Measurements from ENCODE around the gene TRAF2. TPM values are rescaled to one million over a fixed set of nuclear protein-coding genes. Genes with fewer than 3 reads are reported as not detected.
"Not testable (repeated sequence)": the region's sequence is repeated elsewhere in the genome, so short reads cannot be mapped to it uniquely, and the experiment has no call there.

Gene TRAF2
- total RNA-seq, 2 experiments from 2014 or later: 40.0 to 41.4 TPM

DNA sequence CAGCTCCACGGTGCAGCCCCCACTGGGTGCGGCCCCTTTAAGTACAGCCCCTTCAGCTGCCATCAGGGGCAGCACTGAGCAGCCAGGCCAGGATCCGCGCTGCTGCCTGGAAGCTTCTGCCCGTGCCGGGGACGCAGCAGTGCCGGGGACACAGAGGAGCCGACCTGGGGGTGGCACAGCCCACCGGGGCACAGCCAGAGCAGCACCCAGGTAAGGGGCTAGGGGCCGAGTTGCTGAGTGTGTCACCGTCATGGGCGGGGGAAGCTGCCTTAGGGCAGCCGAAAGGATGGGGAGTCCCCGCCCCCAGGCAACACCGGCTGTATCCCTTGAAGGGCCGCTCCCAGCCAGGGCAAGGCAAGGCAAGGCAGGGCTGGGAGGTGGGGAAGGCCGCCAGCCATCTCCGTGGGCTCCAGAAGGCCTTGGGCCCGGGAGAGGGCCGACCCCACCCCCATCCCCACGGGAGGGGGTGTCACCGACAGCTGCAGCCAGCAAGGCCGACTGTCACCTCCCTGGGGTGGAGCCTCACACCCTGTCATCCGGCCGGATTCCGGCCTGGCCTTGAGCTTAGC lies 43.9 kb upstream of the TRAF2 start, which contains the start of gene AJM1:
AJM1 (plus strand) TSS at position 99 of the 569 bp plus-strand sequence. CDS start 1,937 bp downstream, outside the sequence.
- not testable (repeated sequence) for H3K36me3 Mint-ChIP-seq, H3K9me3 Mint-ChIP-seq
- peaks cover 11% of the 10 kb centered on the region for H3K27me3 Mint-ChIP-seq
- H3K4me1 Mint-ChIP-seq (ENCODE audit: low read depth): peaks cover 22% of the 10 kb centered on the region
- ChIA-PET CTCF (interaction anchor here (0.7 to 4.3 kb wide), 43 partner anchors 10 to 359 kb away, joined by 3 to 56 read pairs (median 5); partner anchors contain the start of genes ABCA2, C8G, CLIC3 and EDF1), POLR2A (interaction anchor here (1.2 to 1.7 kb wide), 3 partner anchors 35 to 102 kb away, joined by 3 to 7 read pairs (median 3); partner anchors contain the start of genes C8G and FBXW5)
- peak within 1 kb of the TSS; percentile 73 for H3K4me3 Mint-ChIP-seq
- peak; percentile 86 for DNase-seq
- intact Hi-C loops (cut with micrococcal nuclease): loop anchor here (2.0 to 5.0 kb wide), 3 partner anchors 35 to 102 kb away; partner anchors contain the start of genes C8G, FBXW5, RABL6 and TMEM141
- H3K27ac Mint-ChIP-seq: peak within 1 kb of the TSS; percentile 33

DNA sequence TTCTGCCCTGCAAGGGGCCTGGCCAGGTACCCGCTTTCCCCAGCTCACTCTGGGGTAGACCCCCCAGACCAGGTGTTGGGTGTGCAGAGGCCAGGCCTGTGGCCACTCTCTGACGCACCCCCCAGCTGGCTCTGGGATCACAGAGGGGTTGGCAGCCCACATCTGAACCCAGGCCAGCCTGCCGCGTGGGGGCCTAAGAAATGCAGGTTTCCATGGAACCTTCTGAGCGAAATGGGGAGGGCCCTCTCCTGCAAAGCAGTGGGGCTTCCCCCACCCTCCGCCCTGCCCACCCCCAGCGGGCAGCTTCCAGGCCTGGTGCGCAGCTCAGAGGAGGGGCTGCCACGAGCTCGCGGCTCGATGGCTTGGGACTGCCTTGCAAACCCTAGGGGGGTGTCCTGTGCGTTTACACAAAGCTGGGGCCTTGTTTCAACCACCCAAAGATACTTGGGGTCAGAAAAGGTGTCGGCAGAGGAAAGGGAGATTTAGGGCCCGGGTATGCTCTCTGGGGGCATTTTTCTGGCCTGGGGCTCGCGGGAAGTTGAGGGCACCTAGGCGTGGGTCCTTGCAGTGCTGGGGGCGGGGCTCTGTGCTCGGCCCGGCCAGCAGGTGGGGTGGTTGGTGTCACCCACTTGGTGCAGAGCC lies 43.0 kb upstream of the TRAF2 start:
- intact Hi-C loops (cut with micrococcal nuclease): loop anchor here (2.0 to 5.0 kb wide), 3 partner anchors 36 to 102 kb away; partner anchors contain the start of genes C8G, FBXW5, RABL6 and TMEM141
- CTCF ChIA-PET: interaction anchor here (0.8 to 4.3 kb wide), 28 partner anchors 14 to 253 kb away, joined by 3 to 56 read pairs (median 6); partner anchors contain the start of genes ABCA2, C8G, CLIC3 and EDF1

DNA sequence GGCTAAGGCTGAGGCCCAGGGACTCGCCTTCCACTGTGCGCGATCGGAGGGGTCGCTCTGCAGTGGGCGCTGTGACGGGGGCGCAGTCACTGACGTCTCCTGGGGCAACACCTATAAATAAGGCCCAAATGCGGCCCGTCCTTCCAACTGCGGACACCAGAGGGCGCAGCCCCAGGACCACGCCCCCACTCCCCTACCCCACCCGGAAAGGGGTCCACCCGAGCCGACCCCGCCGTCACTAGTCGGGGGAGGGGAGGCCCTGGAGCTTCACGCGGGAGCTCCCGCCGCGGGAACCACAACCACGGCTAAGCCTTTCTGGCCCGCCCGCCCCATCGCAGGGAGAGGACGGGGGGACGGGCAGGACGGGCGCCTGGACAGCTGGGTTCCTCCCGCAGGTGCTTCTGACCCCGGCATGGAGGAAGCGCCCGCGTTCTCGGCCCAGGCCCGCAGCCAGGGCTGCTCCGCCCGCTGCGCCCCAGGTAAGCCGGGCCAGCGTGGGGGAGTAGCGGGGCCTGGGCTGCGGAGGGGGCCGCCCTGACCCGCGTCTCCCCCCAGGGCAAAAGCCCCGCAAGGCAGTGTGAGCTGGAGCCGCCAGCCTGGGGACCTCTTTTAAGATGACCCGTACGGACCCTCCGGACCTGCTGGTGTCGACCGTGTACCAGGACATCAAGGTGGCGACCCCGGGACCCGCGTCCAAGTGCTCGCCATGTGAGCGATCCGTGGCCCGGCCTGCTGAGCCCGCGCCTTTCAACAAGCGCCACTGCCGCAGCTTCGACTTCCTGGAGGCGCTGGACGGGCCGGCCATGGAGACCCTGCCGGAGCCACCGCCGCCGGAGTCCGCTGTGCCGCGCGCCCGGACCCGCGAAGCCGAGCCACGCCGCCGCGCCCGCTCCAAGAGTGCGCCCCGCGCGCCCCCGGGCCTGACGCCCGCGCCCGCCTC lies 42.2 kb upstream of the TRAF2 start:
- ChIA-PET POLR2A (interaction anchor here (1.2 to 1.5 kb wide), 2 partner anchors 42 to 101 kb away, joined by 3 to 4 read pairs; partner anchors contain the start of genes C8G, FBXW5 and TRAF2), CTCF (interaction anchor here (1.0 to 4.3 kb wide), 12 partner anchors 18 to 190 kb away, joined by 3 to 56 read pairs (median 8); partner anchors contain the start of genes ABCA2, C8G, FBXW5 and FUT7)
- peaks cover 27% of the 10 kb centered on the region for H3K4me1 Mint-ChIP-seq (ENCODE audit: low read depth)
- not testable (repeated sequence) for H3K9me3 Mint-ChIP-seq, H3K27ac Mint-ChIP-seq, H3K36me3 Mint-ChIP-seq
- peak overlapping the region; percentile 43 for H3K4me3 Mint-ChIP-seq
- peak; percentile 73 for DNase-seq
- H3K27me3 Mint-ChIP-seq: peaks cover 17% of the 10 kb centered on the region
- intact Hi-C loops (cut with micrococcal nuclease): loop anchor here (2.0 to 5.0 kb wide), 3 partner anchors 37 to 101 kb away; partner anchors contain the start of genes C8G, FBXW5, RABL6 and TMEM141

More for the DNA sequence above, 43.0 kb upstream of the TRAF2 start:
- Mint-ChIP-seq H3K4me3 (peak overlapping the region; percentile 43), H3K4me1 (ENCODE audit: low read depth) (peaks cover 27% of the 10 kb centered on the region), H3K36me3 (peaks cover 10% of the 10 kb centered on the region), H3K27me3 (peaks cover 17% of the 10 kb centered on the region)
- H3K27ac Mint-ChIP-seq, H3K9me3 Mint-ChIP-seq, DNase-seq: not testable (repeated sequence)
- POLR2A ChIA-PET: interaction anchor here (1.2 to 1.7 kb wide), 4 partner anchors 36 to 101 kb away, joined by 3 to 7 read pairs (median 4); partner anchors contain the start of genes C8G, FBXW5 and TRAF2

DNA sequence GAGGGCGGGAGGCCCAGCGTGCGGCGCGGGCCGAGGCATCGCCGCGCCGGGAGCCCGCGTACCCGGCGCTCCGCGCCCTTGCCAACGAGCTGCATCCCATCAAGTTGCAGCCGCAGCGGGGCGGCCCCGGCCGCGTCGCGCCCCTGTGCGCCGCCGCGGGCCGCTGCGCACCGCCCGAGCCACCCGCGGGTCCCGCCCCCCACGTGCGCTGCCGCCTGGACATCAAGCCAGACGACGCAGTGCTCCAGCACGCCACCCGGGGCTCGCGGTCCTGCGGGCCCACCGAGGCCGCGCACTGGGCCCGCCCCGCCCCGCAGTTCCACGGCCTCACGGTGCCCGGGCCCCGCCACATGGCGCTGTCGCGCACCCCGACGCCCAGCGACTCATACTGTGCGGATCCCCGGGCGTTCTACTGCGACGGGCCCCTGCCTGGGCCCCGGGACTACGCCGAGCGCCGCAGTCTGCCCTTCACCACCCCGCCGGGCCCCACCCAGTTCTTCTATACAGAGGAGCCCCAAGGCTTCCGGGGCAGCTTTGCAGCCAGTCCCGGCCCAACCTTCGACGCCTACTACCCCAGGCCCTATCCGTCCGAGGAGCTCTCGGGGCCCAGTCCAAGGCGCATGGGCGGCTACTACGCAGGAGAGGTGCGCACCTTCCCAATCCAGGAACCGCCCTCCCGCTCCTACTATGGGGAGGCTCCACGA lies 41.4 kb upstream of the TRAF2 start:
- DNase-seq: no peak
- CTCF ChIA-PET: interaction anchor here (0.6 to 4.3 kb wide), 8 partner anchors 36 to 190 kb away, joined by 3 to 56 read pairs (median 12); partner anchors contain the start of genes ABCA2, FUT7, RABL6 and TRAF2
- no peak overlapping the region for H3K4me3 Mint-ChIP-seq
- H3K36me3 Mint-ChIP-seq: peaks cover 11% of the 10 kb centered on the region
- H3K27ac Mint-ChIP-seq: no peak overlapping the region
- no peaks in the 10 kb centered on the region for H3K9me3 Mint-ChIP-seq
- intact Hi-C loops (cut with micrococcal nuclease): loop anchor here (5.0 kb wide), 2 partner anchors 38 to 242 kb away; partner anchors contain the start of genes MAN1B1 and RABL6
- H3K4me1 Mint-ChIP-seq (ENCODE audit: low read depth): peaks cover 29% of the 10 kb centered on the region
- peaks cover 17% of the 10 kb centered on the region for H3K27me3 Mint-ChIP-seq
- POLR2A ChIA-PET: no interaction called here

DNA sequence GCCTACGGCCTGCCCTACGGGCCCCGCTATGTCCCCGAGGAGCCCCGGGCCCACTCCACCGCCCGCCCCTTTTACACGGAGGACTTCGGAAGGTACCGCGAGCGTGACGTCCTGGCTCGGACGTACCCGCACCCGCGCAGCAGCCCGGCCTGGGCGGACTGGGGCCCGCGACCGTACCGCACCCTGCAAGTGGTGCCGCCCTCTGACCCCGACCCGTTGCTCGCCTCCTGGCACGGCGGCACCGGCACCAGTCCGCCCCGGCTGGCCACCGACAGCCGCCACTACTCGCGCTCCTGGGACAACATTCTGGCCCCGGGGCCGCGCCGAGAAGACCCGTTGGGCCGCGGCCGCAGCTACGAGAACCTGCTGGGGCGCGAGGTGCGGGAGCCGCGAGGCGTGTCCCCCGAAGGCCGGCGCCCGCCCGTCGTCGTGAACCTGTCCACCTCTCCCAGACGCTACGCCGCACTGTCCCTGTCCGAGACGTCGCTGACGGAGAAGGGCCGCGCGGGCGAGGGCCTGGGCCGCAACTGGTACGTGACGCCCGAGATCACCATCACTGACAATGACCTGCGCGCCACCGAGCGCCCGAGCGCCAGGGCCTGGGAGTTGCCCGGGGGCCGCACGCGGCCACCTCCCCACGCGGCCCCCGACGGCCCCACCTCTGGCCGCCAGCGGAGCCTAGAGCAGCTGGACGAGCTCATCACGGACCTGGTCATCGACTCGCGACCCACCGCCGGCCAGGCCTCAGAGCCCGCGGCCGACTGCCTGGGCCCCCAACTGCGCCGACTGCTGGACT lies 40.7 kb upstream of the TRAF2 start:
- peaks cover 31% of the 10 kb centered on the region for H3K4me1 Mint-ChIP-seq (ENCODE audit: low read depth)
- no peaks in the 10 kb centered on the region for H3K9me3 Mint-ChIP-seq
- intact Hi-C loops (cut with micrococcal nuclease): loop anchor here (5.0 kb wide), 1 partner anchor 242 kb away; the partner anchor contains the start of gene MAN1B1
- ChIA-PET POLR2A (no interaction called here), CTCF (interaction anchor here (0.6 to 3.9 kb wide), 2 partner anchors 103 to 189 kb away, joined by 3 to 22 read pairs; no protein-coding TSS in a partner anchor)
- H3K27ac Mint-ChIP-seq: no peak overlapping the region
- DNase-seq: no peak
- H3K27me3 Mint-ChIP-seq: peaks cover 17% of the 10 kb centered on the region
- H3K36me3 Mint-ChIP-seq: peaks cover 11% of the 10 kb centered on the region
- no peak overlapping the region for H3K4me3 Mint-ChIP-seq

DNA sequence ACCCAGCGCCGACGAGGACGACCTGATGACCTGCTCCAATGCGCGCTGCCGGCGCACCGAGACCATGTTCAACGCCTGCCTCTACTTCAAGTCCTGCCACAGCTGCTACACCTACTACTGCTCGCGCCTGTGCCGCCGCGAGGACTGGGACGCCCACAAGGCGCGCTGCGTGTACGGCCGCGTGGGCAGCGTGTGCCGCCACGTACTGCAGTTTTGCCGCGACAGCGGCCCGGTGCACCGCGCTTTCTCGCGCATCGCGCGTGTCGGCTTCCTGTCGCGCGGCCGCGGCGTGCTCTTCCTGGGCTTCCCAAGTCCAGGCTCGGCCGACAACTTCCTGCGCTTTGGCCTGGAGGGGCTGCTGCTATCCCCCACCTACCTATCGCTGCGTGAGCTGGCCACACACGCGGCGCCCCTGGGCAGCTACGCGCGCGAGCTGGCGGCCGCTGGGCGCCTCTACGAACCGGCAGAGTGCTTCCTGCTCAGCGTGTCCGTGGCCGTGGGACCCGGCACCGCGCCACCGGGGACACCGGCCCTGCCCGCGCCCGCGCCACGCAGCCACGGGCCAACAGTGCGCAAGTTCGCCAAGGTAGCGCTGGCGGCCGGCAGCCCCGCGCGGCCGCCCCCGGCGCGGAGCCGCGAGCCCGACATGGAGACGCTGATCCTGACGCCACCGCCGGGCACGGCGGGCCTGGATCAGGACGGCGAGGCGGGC lies 39.8 kb upstream of the TRAF2 start:
- Mint-ChIP-seq H3K4me1 (ENCODE audit: low read depth) (peaks cover 30% of the 10 kb centered on the region), H3K4me3 (no peak overlapping the region), H3K27ac (peak overlapping the region; percentile 23), H3K27me3 (peaks cover 17% of the 10 kb centered on the region), H3K9me3 (no peaks in the 10 kb centered on the region), H3K36me3 (peaks cover 11% of the 10 kb centered on the region)
- DNase-seq: no peak
- intact Hi-C loops (cut with micrococcal nuclease): loop anchor here (5.0 kb wide), 1 partner anchor 241 kb away; the partner anchor contains the start of gene MAN1B1
- ChIA-PET CTCF (interaction anchor here (1.0 to 1.6 kb wide), 3 partner anchors 56 to 189 kb away, joined by 3 to 4 read pairs (median 3); no protein-coding TSS in a partner anchor), POLR2A (interaction anchor here (1.4 to 2.4 kb wide), 3 partner anchors 38 to 55 kb away, joined by 3 to 6 read pairs (median 6); no protein-coding TSS in a partner anchor)

DNA sequence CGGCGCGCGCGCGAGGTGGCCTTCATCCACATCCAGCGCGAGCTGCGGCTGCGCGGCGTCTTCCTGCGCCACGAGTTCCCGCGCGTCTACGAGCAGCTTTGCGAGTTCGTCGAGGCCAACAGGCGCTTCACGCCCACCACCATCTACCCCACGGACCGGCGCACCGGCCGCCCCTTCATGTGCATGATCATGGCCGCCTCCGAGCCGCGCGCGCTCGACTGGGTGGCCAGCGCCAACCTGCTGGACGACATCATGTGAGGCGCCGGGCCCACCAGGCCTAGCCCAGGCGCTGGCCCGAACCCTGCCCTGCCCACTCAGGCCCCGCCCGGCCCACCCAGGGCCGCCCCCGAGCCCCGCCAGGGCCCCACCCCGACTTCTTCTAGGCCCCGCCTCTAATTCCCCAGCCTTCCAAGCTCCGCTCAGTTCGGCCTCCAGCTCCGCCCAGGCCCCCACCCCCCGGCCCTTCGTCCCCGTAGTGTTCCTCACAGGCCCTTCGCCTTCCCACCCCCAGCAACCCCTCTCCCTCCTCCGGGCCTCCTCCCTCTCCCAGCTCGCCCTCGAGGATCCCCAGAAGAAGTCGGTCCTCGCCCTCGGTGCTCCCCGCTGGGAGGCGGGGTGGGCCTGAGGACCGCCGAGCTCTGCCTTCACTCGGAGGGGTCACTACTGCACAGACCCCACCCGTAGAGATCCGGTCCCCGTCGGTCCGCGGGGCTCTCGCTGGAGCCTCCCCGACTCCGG lies 39.1 kb upstream of the TRAF2 start:
- CTCF ChIA-PET: interaction anchor here (1.0 to 1.6 kb wide), 4 partner anchors 55 to 188 kb away, joined by 3 to 4 read pairs (median 4); no protein-coding TSS in a partner anchor
- peaks cover 26% of the 10 kb centered on the region for H3K4me1 Mint-ChIP-seq (ENCODE audit: low read depth)
- peaks cover 11% of the 10 kb centered on the region for H3K36me3 Mint-ChIP-seq
- peak; percentile 40 for DNase-seq
- H3K27me3 Mint-ChIP-seq: peaks cover 17% of the 10 kb centered on the region
- intact Hi-C loops (cut with micrococcal nuclease): loop anchor here (5.0 kb wide), 1 partner anchor 240 kb away; the partner anchor contains the start of gene MAN1B1
- H3K4me3 Mint-ChIP-seq: peak overlapping the region; percentile 85
- no peaks in the 10 kb centered on the region for H3K9me3 Mint-ChIP-seq
- H3K27ac Mint-ChIP-seq: peak overlapping the region; percentile 8
- POLR2A ChIA-PET: interaction anchor here (1.4 to 2.4 kb wide), 3 partner anchors 37 to 55 kb away, joined by 3 to 6 read pairs (median 6); no protein-coding TSS in a partner anchor

DNA sequence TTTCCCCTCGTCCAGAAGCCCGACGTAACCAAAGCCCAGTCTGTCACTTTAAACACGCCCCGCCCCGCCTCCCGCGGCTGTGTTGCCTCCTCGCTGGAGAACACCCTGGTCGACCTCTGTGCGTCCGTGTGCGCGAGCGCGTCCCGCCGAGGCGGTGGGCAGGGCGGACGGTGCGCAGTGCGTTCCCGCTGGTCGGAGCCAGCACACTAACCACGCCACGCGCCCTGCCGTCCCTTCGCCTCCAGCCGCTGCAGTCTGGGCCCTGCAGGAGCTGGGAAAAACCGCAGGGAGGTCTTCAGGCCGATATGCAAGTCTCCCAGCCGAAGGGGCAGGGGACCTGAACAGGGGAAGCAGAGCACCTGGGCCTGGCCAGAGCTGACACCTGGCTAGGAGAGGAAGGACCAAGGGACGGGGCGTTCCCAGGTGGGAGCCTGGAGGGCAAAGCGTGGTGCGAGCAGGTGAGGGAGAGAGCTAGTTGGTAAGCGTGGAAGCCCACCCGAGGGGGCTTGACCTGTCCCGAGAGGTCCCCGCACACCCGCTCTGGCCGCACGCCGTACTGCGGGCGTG lies 38.4 kb upstream of the TRAF2 start:
- intact Hi-C loops (cut with micrococcal nuclease): loop anchor here (2.0 to 5.0 kb wide), 3 partner anchors 55 to 365 kb away; partner anchors contain the start of genes MAN1B1 and SEC16A
- DNase-seq: peak; percentile 89
- CTCF ChIA-PET: interaction anchor here (1.0 to 1.6 kb wide), 5 partner anchors 8 to 188 kb away, joined by 3 to 4 read pairs (median 3); no protein-coding TSS in a partner anchor
- peak overlapping the region; percentile 85 for H3K4me3 Mint-ChIP-seq
- peaks cover 17% of the 10 kb centered on the region for H3K27me3 Mint-ChIP-seq
- H3K9me3 Mint-ChIP-seq: no peaks in the 10 kb centered on the region
- POLR2A ChIA-PET: interaction anchor here (1.0 to 2.4 kb wide), 3 partner anchors 34 to 54 kb away, joined by 3 to 6 read pairs (median 6); no protein-coding TSS in a partner anchor
- peaks cover 11% of the 10 kb centered on the region for H3K36me3 Mint-ChIP-seq
- H3K27ac Mint-ChIP-seq: peak overlapping the region; percentile 8
- peaks cover 24% of the 10 kb centered on the region for H3K4me1 Mint-ChIP-seq (ENCODE audit: low read depth)

All from activated CD4-positive, alpha-beta memory T cell treated with anti-CD3 and anti-CD28 coated beads for 36 hours (primary cell).